Transverse colon (tissue), 3 donors: Measurements from ENCODE around the gene OLFM1.

Experiments
- EP300 ChIP-seq: sonication (generic); formaldehyde crosslinking; IDR thresholded peaks from one replicate; pipeline ENCODE4 v1.6.1; 2017; ENCODE audit warnings: antibody characterized with exemption, low read depth
- POLR2A ChIP-seq: fragments of 450-650 bp; IDR thresholded peaks from one replicate; pipeline ENCODE4 v1.6.1; 2016; ENCODE audit warnings: antibody characterized with exemption, mild to moderate bottlenecking, moderate library complexity
- TF ChIP-seq, protein P1 (sequence below), 5 experiments: fragments of 200-600 bp in 3 of 5; fragments of 450-650 bp in 2 of 5; sonication (generic) in 3 of 5; IDR thresholded peaks; 1 replicate in 2 of 5; 2 replicates in 3 of 5; pipeline ENCODE4 v1.5.1; 2016 to 2017; ENCODE audit warnings: antibody characterized with exemption in 5 of 5, inconsistent platforms in 3 of 5, mild to moderate bottlenecking in 2 of 5, moderate library complexity in 1 of 5

DNA sequence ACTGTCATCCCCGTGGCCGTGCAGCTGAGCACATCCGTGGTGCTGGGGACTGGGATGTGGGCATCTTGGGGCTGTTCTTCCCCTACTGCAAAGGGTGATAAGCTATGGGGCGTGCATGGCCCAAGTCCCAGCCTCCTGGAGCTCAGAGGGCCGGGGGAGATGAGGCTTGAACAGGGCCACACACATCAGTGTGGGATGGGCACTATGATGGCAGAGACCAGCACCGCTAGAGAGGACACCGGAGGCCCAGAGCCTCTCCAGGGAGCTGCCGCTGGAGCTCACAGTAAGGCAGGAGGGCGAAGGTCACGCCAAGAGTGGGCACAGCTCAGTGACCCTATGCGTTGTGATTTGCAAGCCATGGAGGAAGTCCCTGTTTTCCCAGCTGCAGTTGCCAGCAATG lies 63.5 kb downstream of the OLFM1 start:
- TF ChIP-seq POLR2A (no peak), EP300 (no peak)
- TF ChIP-seq, protein P1, sequence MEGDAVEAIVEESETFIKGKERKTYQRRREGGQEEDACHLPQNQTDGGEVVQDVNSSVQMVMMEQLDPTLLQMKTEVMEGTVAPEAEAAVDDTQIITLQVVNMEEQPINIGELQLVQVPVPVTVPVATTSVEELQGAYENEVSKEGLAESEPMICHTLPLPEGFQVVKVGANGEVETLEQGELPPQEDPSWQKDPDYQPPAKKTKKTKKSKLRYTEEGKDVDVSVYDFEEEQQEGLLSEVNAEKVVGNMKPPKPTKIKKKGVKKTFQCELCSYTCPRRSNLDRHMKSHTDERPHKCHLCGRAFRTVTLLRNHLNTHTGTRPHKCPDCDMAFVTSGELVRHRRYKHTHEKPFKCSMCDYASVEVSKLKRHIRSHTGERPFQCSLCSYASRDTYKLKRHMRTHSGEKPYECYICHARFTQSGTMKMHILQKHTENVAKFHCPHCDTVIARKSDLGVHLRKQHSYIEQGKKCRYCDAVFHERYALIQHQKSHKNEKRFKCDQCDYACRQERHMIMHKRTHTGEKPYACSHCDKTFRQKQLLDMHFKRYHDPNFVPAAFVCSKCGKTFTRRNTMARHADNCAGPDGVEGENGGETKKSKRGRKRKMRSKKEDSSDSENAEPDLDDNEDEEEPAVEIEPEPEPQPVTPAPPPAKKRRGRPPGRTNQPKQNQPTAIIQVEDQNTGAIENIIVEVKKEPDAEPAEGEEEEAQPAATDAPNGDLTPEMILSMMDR (IDR thresholded peaks at IDR 0.05) = no peak
